ENCODE measurements around the gene CITED4.

GRCh38 chr1:40820251-40820797 is 41.8 kb downstream of the CITED4 start:
- no peak for TF ChIP-seq CTCF (IDR thresholded peaks at IDR 0.05)
- no peak for TF ChIP-seq POLR2A (IDR thresholded peaks at IDR 0.05)
- no peak for TF ChIP-seq POLR2AphosphoS5 (IDR thresholded peaks at IDR 0.05)

Data from transverse colon (tissue), 4 donors.